NOMO-1 (cell line): Measurements from ENCODE around the gene MRTFB.
"Not testable (repeated sequence)": the region's sequence is repeated elsewhere in the genome, so short reads cannot be mapped to it uniquely, and the experiment has no call there.

ENCODE experiments used
- DNase-seq, 2 experiments: peaks; one replicate each; lab custom pipeline; 2025; ENCODE audit not compliant: unreplicated experiment in 2 of 2; lab: John Stamatoyannopoulos, UW

Gene MRTFB

GRCh38 chr16:14179116-14179515, 108.0 kb downstream of the MRTFB start:
- no peak for DNase-seq

DNA sequence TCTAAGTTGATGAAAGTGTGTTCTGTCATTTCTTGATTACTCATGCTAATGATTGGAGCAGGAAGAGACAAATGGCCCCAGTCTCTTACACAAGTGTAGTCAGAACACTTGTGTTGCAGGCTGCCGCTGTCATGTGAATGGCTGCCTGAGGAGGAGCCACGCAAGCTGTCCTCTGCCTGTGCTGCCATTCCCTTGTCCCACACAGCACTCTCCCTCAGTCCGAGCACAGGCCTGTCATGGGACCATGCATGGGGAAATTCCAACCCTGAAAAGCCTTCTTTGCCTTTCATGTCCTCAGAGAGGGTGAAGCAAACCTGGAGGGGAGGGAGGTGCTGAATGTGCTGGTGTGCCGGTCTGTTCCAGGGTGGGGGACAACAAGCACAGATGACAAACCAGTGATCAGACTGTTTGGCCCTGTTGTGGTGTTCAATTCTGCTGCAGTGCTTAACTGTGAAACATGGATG, 109.4 kb downstream of the MRTFB start:
- no peak for DNase-seq

- DNase-seq: peak; percentile 8 to 78
Measured at GRCh38 chr16:14181371-14182050, 110.4 kb downstream of the MRTFB start.

GRCh38 chr16:14182999-14183398, 111.9 kb downstream of the MRTFB start:
- DNase-seq: no peak

DNA sequence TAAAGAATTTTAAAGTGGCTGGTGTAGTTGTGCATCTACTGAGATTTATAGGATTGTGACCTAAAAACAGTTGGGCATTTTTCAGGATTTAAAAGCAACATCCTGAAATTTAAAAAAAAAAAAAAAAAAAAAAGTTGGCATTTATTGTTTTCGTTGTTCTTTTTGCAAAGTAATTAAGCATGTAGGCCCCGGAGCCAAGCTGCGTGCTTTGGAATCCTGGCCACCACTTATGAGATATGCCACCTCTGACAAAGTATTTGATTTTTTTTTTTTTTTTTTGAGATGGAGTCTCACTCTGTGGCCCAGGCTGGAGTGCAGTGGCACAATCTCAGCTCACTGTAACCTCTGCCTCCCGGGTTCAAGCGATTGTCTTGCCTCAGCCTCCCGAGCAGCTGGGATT, 112.8 kb downstream of the MRTFB start:
- DNase-seq: not testable (repeated sequence)

DNA sequence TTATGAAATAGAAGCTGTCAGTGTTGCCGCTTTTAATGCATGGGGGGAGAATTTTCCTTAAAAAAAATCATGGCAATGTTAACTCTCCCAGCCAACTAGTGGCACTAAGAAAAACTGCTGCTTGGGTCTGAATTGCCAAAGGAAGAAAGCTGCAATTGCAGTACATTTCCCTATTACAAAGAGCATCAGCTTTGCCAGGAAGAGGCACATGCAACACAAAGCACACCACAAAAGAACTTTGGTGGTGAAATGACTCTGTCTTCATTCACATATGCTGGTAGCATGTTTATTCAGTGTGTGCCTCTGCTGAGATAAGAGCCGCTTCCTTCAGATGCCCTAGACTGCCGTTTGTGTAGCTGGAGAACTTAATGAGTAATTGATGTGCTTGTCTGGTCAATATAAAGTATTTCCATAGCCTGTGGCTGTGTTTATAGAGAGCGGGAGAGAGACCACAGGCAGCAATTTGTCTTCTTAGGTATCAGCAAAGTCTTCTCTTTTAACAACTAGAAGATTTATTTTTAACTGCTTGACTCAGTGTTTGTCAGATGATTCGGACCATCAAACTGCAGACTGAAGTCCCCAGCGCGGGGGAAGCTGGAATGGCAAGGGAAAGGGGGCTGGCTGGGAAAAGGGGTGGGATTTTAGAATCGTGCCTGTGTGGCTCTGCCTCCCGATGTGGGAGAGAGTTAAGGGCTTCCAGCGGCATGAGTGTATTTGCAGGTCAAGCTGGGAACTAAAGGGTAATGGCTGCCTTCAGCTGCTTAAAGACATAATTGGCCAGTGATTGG, 115.1 kb downstream of the MRTFB start:
- DNase-seq: no peak

- DNase-seq: no peak
Measured at GRCh38 chr16:14186795-14187221, 115.7 kb downstream of the MRTFB start.

DNA sequence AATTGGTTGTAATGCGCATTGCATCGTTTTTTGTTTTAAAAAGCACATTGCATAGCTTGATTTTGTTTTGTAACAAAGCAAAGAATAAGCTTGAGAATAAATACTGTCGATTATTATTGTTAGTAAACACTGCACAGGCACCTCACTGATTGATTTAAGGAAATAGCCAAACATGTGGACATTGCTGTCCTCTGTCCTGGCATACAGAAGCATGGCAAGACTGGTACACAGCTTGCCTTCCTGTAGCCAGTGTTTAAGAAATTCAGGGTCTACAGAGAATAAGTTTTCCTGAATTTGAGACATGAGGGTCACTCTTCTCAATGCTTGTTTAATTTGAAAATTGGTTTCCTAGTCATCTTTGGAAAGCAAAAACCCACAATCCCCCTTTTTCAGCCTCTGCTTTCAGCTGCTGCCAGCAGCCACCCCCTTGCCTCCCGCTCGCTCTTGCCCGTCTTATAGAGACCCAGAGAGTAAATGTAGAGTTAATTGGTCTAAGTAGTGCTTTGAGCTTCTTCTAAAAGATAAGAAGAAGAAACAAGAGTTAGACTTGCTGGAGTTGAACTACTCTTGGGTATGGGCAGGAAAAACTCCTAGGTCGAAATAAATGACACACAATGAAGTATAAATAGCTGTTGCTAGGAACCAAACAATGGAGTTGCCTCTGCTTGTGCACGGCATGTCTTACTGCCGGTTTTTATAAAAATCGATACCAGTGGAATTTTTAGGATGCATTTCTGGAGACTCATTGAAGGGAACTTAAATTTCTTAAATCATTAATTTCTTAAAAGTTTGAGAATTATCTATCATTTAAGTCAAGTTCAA, 116.6 kb downstream of the MRTFB start:
- DNase-seq: no peak

DNA sequence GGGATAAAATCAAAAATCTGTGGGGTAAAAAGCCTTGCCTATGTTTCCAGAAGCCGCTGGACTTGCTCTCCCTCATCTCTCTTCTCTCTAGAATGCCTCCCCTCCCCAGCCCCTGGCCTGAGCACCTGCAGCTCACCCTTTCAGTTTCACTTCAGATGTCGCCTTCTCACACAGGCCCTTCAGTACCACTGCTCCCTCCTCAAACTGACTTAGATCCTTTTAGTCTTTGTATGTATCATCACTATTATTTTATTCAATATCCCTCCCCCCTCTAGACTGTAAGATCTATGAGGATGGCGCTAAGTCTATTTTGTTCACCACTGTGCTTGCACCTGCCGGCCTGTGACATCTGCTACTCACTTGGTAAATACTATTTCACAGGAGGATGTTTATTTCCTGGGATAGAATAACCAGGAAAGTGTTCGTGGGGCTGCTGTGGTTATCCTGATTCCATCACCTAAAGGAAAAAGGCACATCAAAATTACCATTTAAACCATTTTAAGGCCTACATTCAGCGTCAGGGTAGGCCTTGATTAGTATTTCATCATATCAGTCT, 122.3 kb downstream of the MRTFB start:
- DNase-seq: no peak

GRCh38 chr16:14194721-14195120, 123.6 kb downstream of the MRTFB start:
- DNase-seq: no peak

DNA sequence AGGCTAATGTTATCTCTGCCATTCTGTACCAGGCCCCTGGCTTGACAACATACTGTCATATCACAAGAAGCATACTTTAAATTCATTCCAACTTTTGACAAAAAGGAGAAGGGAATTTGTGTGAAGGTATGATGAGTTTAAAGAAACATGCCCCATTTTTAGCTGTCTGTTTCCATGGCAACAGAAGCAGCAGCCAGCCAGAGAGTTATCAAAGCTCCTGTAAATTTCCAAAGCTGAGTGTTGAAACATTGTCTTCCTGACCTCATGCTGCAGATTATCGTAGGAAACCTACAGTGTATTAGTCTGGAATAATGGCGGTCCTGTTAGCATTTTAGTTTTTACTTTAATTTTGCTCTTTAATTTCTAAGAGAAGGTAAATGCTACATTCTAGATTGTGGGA, 124.9 kb downstream of the MRTFB start:
- DNase-seq: no peak

DNA sequence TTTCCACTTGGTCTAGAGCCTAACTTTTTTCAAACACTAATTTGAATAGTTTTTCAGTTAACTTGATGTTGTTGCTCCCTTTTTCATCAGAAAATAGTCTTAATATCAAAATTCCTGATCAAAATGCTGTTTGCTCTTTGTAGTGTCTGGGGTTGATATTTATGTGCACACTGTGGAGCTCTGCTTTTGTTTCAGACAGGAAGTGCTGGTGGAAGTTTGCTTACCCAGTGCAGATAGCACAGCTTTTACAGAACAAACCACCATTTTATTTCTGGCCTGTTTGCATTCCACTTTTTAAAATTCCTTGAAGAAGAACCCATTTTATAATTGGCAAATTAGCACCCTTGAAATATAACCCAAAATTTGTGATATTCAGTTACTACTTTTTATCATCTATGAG, 125.4 kb downstream of the MRTFB start:
- no peak for DNase-seq

- no peak for DNase-seq
Measured at GRCh38 chr16:14198012-14198411, 126.9 kb downstream of the MRTFB start.

DNA sequence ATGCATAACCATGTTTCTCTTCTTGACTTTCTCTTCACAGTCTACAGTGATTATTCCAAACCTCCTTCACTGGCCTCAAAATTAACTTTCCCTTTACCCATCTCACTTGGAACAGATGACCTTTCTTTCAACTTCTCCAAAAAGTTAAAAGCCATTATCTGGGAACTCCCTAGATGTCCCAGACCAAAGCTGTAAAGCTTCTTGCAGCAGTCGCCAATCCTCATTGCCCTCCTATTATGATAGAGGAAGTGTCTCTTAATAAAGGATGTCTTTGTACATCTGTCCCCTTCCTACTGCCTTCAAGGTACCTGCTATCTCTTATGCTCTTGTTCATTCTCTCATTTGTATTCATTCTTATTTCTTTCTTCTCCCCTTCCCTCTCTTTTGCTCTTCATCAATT, 127.5 kb downstream of the MRTFB start:
- DNase-seq: no peak

DNA sequence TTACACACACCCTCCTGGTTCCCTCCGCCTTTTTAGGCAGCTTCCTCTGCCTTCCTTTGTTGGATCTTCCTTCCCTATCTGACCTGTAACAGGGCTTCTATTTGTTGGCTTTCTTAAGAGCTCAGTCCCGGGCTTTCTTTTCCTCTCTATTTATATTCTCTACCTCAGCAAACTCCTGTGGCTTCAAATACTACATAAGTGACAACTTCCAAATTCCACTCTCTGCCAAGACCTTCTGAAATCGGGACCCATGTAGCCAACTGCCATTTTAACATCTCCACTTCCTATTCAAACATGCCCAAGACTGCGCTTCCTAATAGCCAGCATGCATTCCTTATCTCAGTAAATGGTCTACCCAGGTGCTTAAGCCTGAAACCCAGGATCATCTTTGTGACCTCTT, 128.1 kb downstream of the MRTFB start:
- no peak for DNase-seq

DNA sequence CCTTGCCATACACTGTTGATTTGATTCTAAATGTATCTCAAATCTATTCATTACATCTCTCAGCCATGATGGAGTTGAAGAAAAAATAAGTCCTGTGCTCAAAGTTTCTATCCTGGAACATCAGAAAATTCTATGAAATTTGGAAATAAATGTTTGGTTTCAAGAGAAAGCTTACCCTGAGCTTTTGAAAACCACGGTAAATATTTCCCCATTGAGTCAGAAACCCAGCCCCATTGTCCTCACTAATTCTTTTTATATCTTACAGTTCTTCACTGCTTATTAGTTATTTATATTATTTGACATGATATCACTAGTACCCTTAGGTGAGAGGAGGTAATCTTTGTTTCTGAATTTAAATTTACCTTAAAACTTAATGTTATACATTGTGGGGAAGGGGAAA, 128.5 kb downstream of the MRTFB start:
- no peak for DNase-seq

DNA sequence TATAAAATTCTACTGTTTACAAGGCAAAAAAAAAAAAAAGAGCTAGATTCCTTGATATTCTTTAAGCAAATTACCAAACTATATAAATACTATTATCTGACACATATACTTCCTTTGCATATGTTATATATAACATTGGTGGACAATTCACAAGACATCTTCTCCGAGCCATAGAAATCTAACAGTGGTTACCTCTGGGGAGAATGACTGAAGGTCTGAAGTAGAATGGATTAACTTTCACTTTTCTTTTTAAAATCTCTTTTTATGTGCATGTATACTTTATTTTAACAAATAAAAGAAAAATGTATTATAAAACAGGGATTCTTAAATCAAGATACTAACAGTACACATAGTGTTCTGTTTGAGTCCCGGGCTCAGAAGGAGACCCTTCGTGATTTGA, 131.0 kb downstream of the MRTFB start:
- no peak for DNase-seq

GRCh38 chr16:14202697-14203096, 131.6 kb downstream of the MRTFB start:
- DNase-seq: no peak

DNA sequence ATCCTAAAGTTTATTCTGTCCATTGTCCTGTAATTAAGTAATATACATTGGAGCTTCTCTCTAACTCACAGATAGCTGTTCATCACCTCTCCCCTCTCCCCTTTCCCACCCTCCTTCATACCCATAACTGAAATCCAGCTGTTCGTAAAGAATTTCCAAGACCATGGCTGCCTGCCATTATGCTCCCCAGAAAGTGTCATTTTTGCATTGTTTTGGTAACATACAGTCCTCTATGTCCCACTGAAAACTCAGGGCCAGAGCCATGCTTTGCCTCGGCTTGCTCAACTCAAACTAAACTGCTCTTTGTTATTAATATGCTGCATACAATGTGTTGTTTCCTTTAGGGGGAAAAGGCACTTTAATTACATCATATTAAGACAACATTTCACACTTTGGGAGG, 132.0 kb downstream of the MRTFB start:
- DNase-seq: no peak

GRCh38 chr16:14205666-14206065, 134.5 kb downstream of the MRTFB start:
- DNase-seq: no peak
